H1 (cell line): ENCODE results near the gene TWSG1. TPM values are rescaled to one million over a fixed set of nuclear protein-coding genes. Genes with fewer than 3 reads are reported as not detected.

ENCODE experiments used
- CTCF ChIA-PET: fragments of 300-600 bp; sonication (Branson Sonifier 250); formaldehyde crosslinking; loops from one replicate; lab custom pipeline; 2021; ENCODE audit not compliant: partially characterized antibody; lab: Charles Lee
- POLR2A ChIA-PET: fragments of 300-600 bp; sonication (Branson Sonifier 250); formaldehyde crosslinking; loops from one replicate; lab custom pipeline; 2021; ENCODE audit warnings: inconsistent platforms; ENCODE audit not compliant: partially characterized antibody; lab: Charles Lee
- DNase-seq, 2 experiments: peaks; one replicate each; pipeline versions ENCODE4 v3.0.0 to v3.0.0-alpha.2; 2010 to 2022; ENCODE audit warnings: low spot score in 2 of 2, low read depth in 1 of 2, mixed read lengths in 1 of 2
- FAIRE-seq: peaks from 2 replicates; lab custom pipeline; 2011; peaks lifted over from hg19 to GRCh38; lab: Jason Lieb, UNC
- H2AFZ ChIP-seq: 2 replicates; pipeline ENCODE4 v1.8.1; 2012; ENCODE audit warnings: low read length, inconsistent platforms
- H2AK5ac ChIP-seq: 2 replicates; pipeline ENCODE4 v1.6.1; 2013; ENCODE audit warnings: low read depth, low read length
- H2BK120ac ChIP-seq: replicated peaks from 2 replicates; pipeline ENCODE3; 2013; ENCODE audit warnings: low read depth, low read length, inconsistent platforms
- H2BK12ac ChIP-seq: 2 replicates; pipeline ENCODE4 v1.6.1; 2013; ENCODE audit warnings: low read depth, low read length
- H2BK15ac ChIP-seq: 2 replicates; pipeline ENCODE4 v1.6.1; 2013; ENCODE audit warnings: low read length
- H2BK20ac ChIP-seq: 2 replicates; pipeline ENCODE4 v1.6.1; 2013; ENCODE audit warnings: low read length
- H2BK5ac ChIP-seq: 2 replicates; pipeline ENCODE4 v1.6.1; 2013; ENCODE audit warnings: low read depth, low read length
- H3K14ac ChIP-seq: 2 replicates; pipeline ENCODE4 v1.6.1; 2013; ENCODE audit warnings: inconsistent platforms; ENCODE audit not compliant: insufficient read length
- H3K18ac ChIP-seq: 2 replicates; pipeline ENCODE4 v1.6.1; 2013; ENCODE audit warnings: low read length; ENCODE audit errors: extremely low read depth
- H3K23ac ChIP-seq: 2 replicates; pipeline ENCODE4 v1.6.1; 2013; ENCODE audit warnings: inconsistent platforms; ENCODE audit not compliant: insufficient read length
- H3K23me2 ChIP-seq: 2 replicates; pipeline ENCODE4 v1.6.1; 2013; ENCODE audit warnings: low read depth, low read length
- H3K27ac ChIP-seq: 2 replicates; pipeline ENCODE4 v1.6.1; 2011; ENCODE audit warnings: low read depth, low read length, inconsistent platforms
- H3K27me3 ChIP-seq, 4 experiments: replicated peaks in 1 of 4; 1 replicate in 1 of 4; 2 replicates in 3 of 4; pipeline versions ENCODE4 v1.6.1 to v1.8.1; 2011 to 2013; ENCODE audit warnings: low read length in 3 of 4, mild to moderate bottlenecking in 3 of 4, inconsistent platforms in 2 of 4, mixed read lengths in 2 of 4, moderate library complexity in 1 of 4; ENCODE audit not compliant: control insufficient read depth in 3 of 4, insufficient read depth in 3 of 4; ENCODE audit errors: extremely low read depth in 1 of 4
- H3K36me3 ChIP-seq, 4 experiments: 2 replicates each; pipeline versions ENCODE4 v1.6.1 to v1.8.1; 2011 to 2013; ENCODE audit warnings: mild to moderate bottlenecking in 4 of 4, low read length in 3 of 4, moderate library complexity in 2 of 4, control low read depth in 1 of 4, inconsistent platforms in 1 of 4; ENCODE audit not compliant: insufficient read depth in 4 of 4, control insufficient read depth in 2 of 4
- H3K4ac ChIP-seq: replicated peaks from 2 replicates; pipeline ENCODE3; 2013; ENCODE audit warnings: low read length, low read depth, mixed read lengths, inconsistent platforms; ENCODE audit not compliant: insufficient read length
- H3K4me1 ChIP-seq, 4 experiments: replicated peaks in 1 of 4; 1 replicate in 1 of 4; 2 replicates in 3 of 4; pipeline versions ENCODE4 v1.6.1 to v1.8.1; 2011 to 2013; ENCODE audit warnings: low read length in 3 of 4, inconsistent platforms in 2 of 4, mixed read lengths in 1 of 4; ENCODE audit not compliant: insufficient read depth in 4 of 4, control insufficient read depth in 3 of 4
- H3K4me2 ChIP-seq, 2 experiments: 2 replicates each; pipeline versions ENCODE4 v1.6.1 to v1.8.1; 2011 to 2013; ENCODE audit warnings: low read depth in 2 of 2, low read length in 2 of 2, control low read depth in 1 of 2, inconsistent platforms in 1 of 2, mild to moderate bottlenecking in 1 of 2; ENCODE audit not compliant: insufficient read depth in 1 of 2
- H3K4me3 ChIP-seq, 4 experiments: fragments of 200-600, 300-600 bp in 1 of 4; sonication (generic), shearing (Covaris generic), sonication (Bioruptor Twin) in 1 of 4; 2 replicates each; pipeline versions ENCODE4 v1.5.1 to v1.8.1; 2011 to 2016; ENCODE audit warnings: low read length in 4 of 4, low read depth in 3 of 4, control low read depth in 2 of 4, inconsistent platforms in 2 of 4, mild to moderate bottlenecking in 2 of 4, mixed read lengths in 1 of 4, moderate library complexity in 1 of 4; ENCODE audit not compliant: insufficient read depth in 2 of 4; ENCODE audit errors: extremely low read depth in 1 of 4
- H3K56ac ChIP-seq: replicated peaks from 2 replicates; pipeline ENCODE3; 2013; ENCODE audit warnings: low read depth, mild to moderate bottlenecking, mixed read lengths, low read length, inconsistent platforms; ENCODE audit not compliant: insufficient read length
- H3K79me1 ChIP-seq: 2 replicates; pipeline ENCODE4 v1.6.1; 2013; ENCODE audit warnings: low read depth, low read length, control low read depth
- H3K79me2 ChIP-seq, 2 experiments: 2 replicates each; pipeline versions ENCODE4 v1.6.1 to v1.8.1; 2012 to 2013; ENCODE audit warnings: low read length in 2 of 2, mild to moderate bottlenecking in 2 of 2, inconsistent platforms in 1 of 2; ENCODE audit not compliant: insufficient read depth in 2 of 2, control insufficient read depth in 1 of 2
- H3K9ac ChIP-seq, 4 experiments: replicated peaks in 1 of 4; 1 replicate in 1 of 4; 2 replicates in 3 of 4; pipeline versions ENCODE4 v1.6.1 to v1.8.1; 2011 to 2013; ENCODE audit warnings: low read depth in 3 of 4, low read length in 3 of 4, control low read depth in 2 of 4, mild to moderate bottlenecking in 2 of 4, moderate library complexity in 2 of 4, inconsistent platforms in 1 of 4; ENCODE audit errors: extremely low read depth in 1 of 4
- H3K9me3 ChIP-seq, 2 experiments: 2 replicates each; pipeline versions ENCODE4 v1.6.1 to v1.8.1; 2012 to 2013; ENCODE audit warnings: mild to moderate bottlenecking in 2 of 2, moderate library complexity in 2 of 2, control low read depth in 1 of 2, inconsistent platforms in 1 of 2, low read depth in 1 of 2, low read length in 1 of 2, mixed read lengths in 1 of 2; ENCODE audit not compliant: insufficient read depth in 2 of 2
- H4K20me1 ChIP-seq, 2 experiments: replicated peaks in 1 of 2; 2 replicates each; pipeline versions ENCODE3 to v1.8.1; 2011 to 2013; ENCODE audit warnings: inconsistent platforms in 2 of 2, low read length in 2 of 2, mild to moderate bottlenecking in 1 of 2; ENCODE audit not compliant: insufficient read depth in 2 of 2, control insufficient read depth in 1 of 2
- H4K5ac ChIP-seq: 2 replicates; pipeline ENCODE4 v1.6.1; 2013; ENCODE audit warnings: low read length, low read depth, mixed read lengths, inconsistent platforms; ENCODE audit not compliant: insufficient read length
- H4K8ac ChIP-seq: 2 replicates; pipeline ENCODE4 v1.8.0; 2013; ENCODE audit warnings: mild to moderate bottlenecking, moderate library complexity, low read length, inconsistent platforms; ENCODE audit not compliant: insufficient read depth; ENCODE audit errors: extremely low read depth
- H4K91ac ChIP-seq: replicated peaks from 2 replicates; pipeline ENCODE3; 2013; ENCODE audit warnings: low read length, mixed read lengths, inconsistent platforms; ENCODE audit not compliant: insufficient read length
- CBX5 ChIP-seq: fragments of 300-800, 300-1000 bp; sonication (generic); IDR thresholded peaks from 2 replicates; pipeline ENCODE4 v1.7.1; 2016; ENCODE audit warnings: antibody characterized with exemption, low read length, low read depth
- CREB1 ChIP-seq: IDR thresholded peaks from 2 replicates; pipeline ENCODE4 v1.6.1; 2012; ENCODE audit warnings: inconsistent platforms
- GABPA ChIP-seq: IDR thresholded peaks from 2 replicates; pipeline ENCODE4 v1.6.1; 2011; ENCODE audit warnings: mild to moderate bottlenecking, low read length, moderate library complexity, borderline replicate concordance; ENCODE audit not compliant: insufficient read depth
- SP1 ChIP-seq: IDR thresholded peaks from 2 replicates; pipeline ENCODE4 v1.6.1; 2011; ENCODE audit warnings: low read depth, low read length
- WGBS, 2 experiments: shearing (Covaris generic) in 1 of 2; methylation state at CpG; one replicate each; pipeline versions ENCODE4 v1.1.6 to v1.1.7; 2013 to 2015; ENCODE audit warnings: low lambda C conversion rate in 2 of 2, mixed read lengths in 2 of 2, inconsistent platforms in 1 of 2, low coverage in 1 of 2, missing lambda C conversion rate in 1 of 2; ENCODE audit not compliant: insufficient replicate concordance in 2 of 2, insufficient coverage in 1 of 2, insufficient read length in 1 of 2; ENCODE audit errors: extremely low coverage in 1 of 2, missing lambda C conversion rate in 1 of 2; 5-methylcytosine and 5-hydroxymethylcytosine counted together
- polyA plus RNA-seq, 7 experiments: library from polyadenylated mRNA; depleted of rRNA in 3 of 7; stranded (reverse) in 5 of 7; unstranded in 2 of 7; fragments of >200 nt in 5 of 7; fragments of 200-250 nt in 2 of 7; gene quantifications; 1 replicate in 5 of 7; 2 replicates in 1 of 7; 4 replicates in 1 of 7; pipeline versions ENCODE4 v1.2.1 to v1.2.3, GENCODE V29; 2011 to 2013; ENCODE audit warnings: missing spikeins in 2 of 7, mixed read lengths in 2 of 7
- total RNA-seq: library from RNA; stranded (reverse); fragmentation: NEBNext Ultra II Directional; extraction: Animal tissue kit (Norgen Biotek cat#: 25700); gene quantifications from 2 replicates; pipeline ENCODE4 v1.2.1, GENCODE V29; 2021

Gene TWSG1
- total and polyA plus RNA-seq, 2 of the 8 experiments (the other 6 are each of a cell fraction or from before 2014, with no cell fraction given) = 11.8 to 19.8 TPM

DNA sequence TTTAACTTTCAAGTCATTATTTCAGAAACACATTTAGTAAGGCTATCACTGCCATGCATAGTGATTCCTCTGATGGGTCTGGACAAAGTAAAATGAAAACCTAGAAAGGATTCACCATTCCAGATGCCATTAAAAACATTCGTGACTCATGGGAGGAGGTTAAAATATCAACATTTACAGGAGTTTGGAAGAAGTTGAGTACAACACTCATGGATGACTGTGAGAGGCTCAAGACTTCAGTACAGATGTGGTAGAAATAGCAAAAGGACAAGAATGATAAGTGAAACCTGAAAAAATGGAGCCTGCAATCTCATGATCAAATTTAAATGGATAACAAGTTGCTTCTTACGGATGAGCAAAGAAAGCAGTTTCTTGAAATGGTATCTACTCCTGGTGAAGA, 5.8 kb upstream of the TWSG1 start:
- no peak overlapping the region for H3K56ac ChIP-seq
- no peak overlapping the region for H3K9ac ChIP-seq
- no peak overlapping the region for H2AK5ac ChIP-seq
- H2AFZ ChIP-seq = no peak overlapping the region
- ChIA-PET CTCF (no interaction called here), POLR2A (no interaction called here)
- 93% methylated on average over 2 of the region's 2 CpGs; no CpG with 5 or more reads in 1 of the 2 experiments for WGBS, 2 experiments
- H2BK12ac ChIP-seq = no peak overlapping the region
- FAIRE-seq = no peak
- no peaks in the 10 kb centered on the region for H3K79me2 ChIP-seq
- H3K23me2 ChIP-seq = no peaks in the 10 kb centered on the region
- H4K91ac ChIP-seq = no peak overlapping the region
- no peak for DNase-seq
- H2BK15ac ChIP-seq = no peak overlapping the region
- no peak overlapping the region for H3K4me2 ChIP-seq
- H2BK120ac ChIP-seq = no peak overlapping the region
- H3K79me1 ChIP-seq = no peaks in the 10 kb centered on the region
- H3K4ac ChIP-seq = no peak overlapping the region
- H3K4me1 ChIP-seq = no peaks in the 10 kb centered on the region
- no peak overlapping the region for H3K14ac ChIP-seq
- no peak overlapping the region for H2BK5ac ChIP-seq
- no peak overlapping the region for H4K5ac ChIP-seq
- no peak overlapping the region for H2BK20ac ChIP-seq
- peaks cover 0 to 9% (median 3%) of the 10 kb centered on the region in 4 experiments; a peak in 3 of 7 replicates for H3K27me3 ChIP-seq
- no peak overlapping the region for H4K8ac ChIP-seq
- H3K23ac ChIP-seq = no peak overlapping the region
- H3K36me3 ChIP-seq = no peaks in the 10 kb centered on the region
- no peak overlapping the region for H3K18ac ChIP-seq
- H4K20me1 ChIP-seq = no peaks in the 10 kb centered on the region
- TF ChIP-seq CBX5 = no peak
- TF ChIP-seq CREB1 = no peak
- no peak for TF ChIP-seq SP1
- TF ChIP-seq GABPA = no peak
- no peak overlapping the region for H3K27ac ChIP-seq
- no peaks in the 10 kb centered on the region; a peak in 1 of 4 replicates for H3K9me3 ChIP-seq
- no peak overlapping the region for H3K4me3 ChIP-seq
